ENCODE measurements around the gene MEDAG.

Gene MEDAG

GRCh38 chr13:30933354-30933670, 27.2 kb downstream of the MEDAG start:
- no peak overlapping the region for H3K9ac ChIP-seq (ENCODE audit: low read length)

GRCh38 chr13:30934381-30934780, 28.3 kb downstream of the MEDAG start:
- no peak overlapping the region for H3K23ac ChIP-seq (ENCODE audit: low read length)
- WGBS (ENCODE audit: extremely low coverage, insufficient coverage, low lambda C conversion rate) = no CpG with 5 or more reads among the region's 6 CpGs
- H3K4ac ChIP-seq (ENCODE audit: low read depth, low read length) = no peak overlapping the region
- no peak overlapping the region for H3K56ac ChIP-seq (ENCODE audit: low read length)
- no peak overlapping the region for H3K27ac ChIP-seq (ENCODE audit: low read depth, low read length)
- H4K5ac ChIP-seq (ENCODE audit: low read length) = no peak overlapping the region
- no peak overlapping the region for H3K4me2 ChIP-seq (ENCODE audit: low read length)
- H3K9ac ChIP-seq (ENCODE audit: low read length) = no peak overlapping the region
- no peaks in the 10 kb centered on the region for H3K36me3 ChIP-seq (ENCODE audit: control insufficient read depth, insufficient read depth, low read length)
- H3K79me1 ChIP-seq (ENCODE audit: low read length) = no peaks in the 10 kb centered on the region
- no peak overlapping the region for H2BK5ac ChIP-seq (ENCODE audit: low read length)
- no peak overlapping the region for H2BK120ac ChIP-seq (ENCODE audit: low read depth, low read length)
- H3K4me1 ChIP-seq (ENCODE audit: control insufficient read depth, low read depth, low read length) = peaks cover 3% of the 10 kb centered on the region
- no peaks in the 10 kb centered on the region for H3K79me2 ChIP-seq (ENCODE audit: control insufficient read depth, insufficient read depth, low read length)
- H3K18ac ChIP-seq (ENCODE audit: low read length) = no peak overlapping the region
- no peak overlapping the region for H2AK5ac ChIP-seq (ENCODE audit: low read length)
- H2BK15ac ChIP-seq (replicated peaks; ENCODE audit: low read depth) = no peak overlapping the region
- DNase-seq = peak; percentile 79
- no peak overlapping the region for H3K4me3 ChIP-seq (ENCODE audit: low read length)
- no peak overlapping the region for H4K8ac ChIP-seq (ENCODE audit: low read depth, low read length)
- no peaks in the 10 kb centered on the region for H3K27me3 ChIP-seq (ENCODE audit: insufficient read depth, low read length, poor library complexity)

More at GRCh38 chr13:30933354-30933670, 27.2 kb downstream of the MEDAG start:
- Histone ChIP-seq H3K56ac (ENCODE audit: low read length) (no peak overlapping the region), H3K4me2 (ENCODE audit: low read length) (no peak overlapping the region), H3K79me2 (ENCODE audit: control insufficient read depth, insufficient read depth, low read length) (no peaks in the 10 kb centered on the region), H3K4me3 (ENCODE audit: low read length) (no peak overlapping the region), H2BK15ac (replicated peaks; ENCODE audit: low read depth) (no peak overlapping the region), H3K27me3 (ENCODE audit: insufficient read depth, low read length, poor library complexity) (no peaks in the 10 kb centered on the region), H3K27ac (ENCODE audit: low read depth, low read length) (no peak overlapping the region), H2BK120ac (ENCODE audit: low read depth, low read length) (no peak overlapping the region), H2BK5ac (ENCODE audit: low read length) (no peak overlapping the region), H3K23ac (ENCODE audit: low read length) (no peak overlapping the region), H3K79me1 (ENCODE audit: low read length) (no peaks in the 10 kb centered on the region), H3K18ac (ENCODE audit: low read length) (no peak overlapping the region), H2AK5ac (ENCODE audit: low read length) (no peak overlapping the region), H4K8ac (ENCODE audit: low read depth, low read length) (no peak overlapping the region), H3K36me3 (ENCODE audit: control insufficient read depth, insufficient read depth, low read length) (no peaks in the 10 kb centered on the region), H3K4me1 (ENCODE audit: control insufficient read depth, low read depth, low read length) (peaks cover 3% of the 10 kb centered on the region), H4K5ac (ENCODE audit: low read length) (no peak overlapping the region), H3K4ac (ENCODE audit: low read depth, low read length) (no peak overlapping the region)
- no CpG with 5 or more reads among the region's 3 CpGs for WGBS (ENCODE audit: extremely low coverage, insufficient coverage, low lambda C conversion rate)
- no peak for DNase-seq

GRCh38 chr13:30934803-30935202, 28.7 kb downstream of the MEDAG start:
- Histone ChIP-seq H2BK5ac (ENCODE audit: low read length) (no peak overlapping the region), H3K18ac (ENCODE audit: low read length) (no peak overlapping the region), H3K9ac (ENCODE audit: low read length) (no peak overlapping the region), H4K8ac (ENCODE audit: low read depth, low read length) (no peak overlapping the region), H3K36me3 (ENCODE audit: control insufficient read depth, insufficient read depth, low read length) (no peaks in the 10 kb centered on the region), H2BK120ac (ENCODE audit: low read depth, low read length) (no peak overlapping the region), H3K27ac (ENCODE audit: low read depth, low read length) (no peak overlapping the region), H4K5ac (ENCODE audit: low read length) (no peak overlapping the region), H3K4ac (ENCODE audit: low read depth, low read length) (no peak overlapping the region), H3K79me2 (ENCODE audit: control insufficient read depth, insufficient read depth, low read length) (no peaks in the 10 kb centered on the region), H3K56ac (ENCODE audit: low read length) (no peak overlapping the region), H2BK15ac (replicated peaks; ENCODE audit: low read depth) (no peak overlapping the region), H3K27me3 (ENCODE audit: insufficient read depth, low read length, poor library complexity) (no peaks in the 10 kb centered on the region), H3K4me2 (ENCODE audit: low read length) (no peak overlapping the region), H3K4me1 (ENCODE audit: control insufficient read depth, low read depth, low read length) (peaks cover 3% of the 10 kb centered on the region), H2AK5ac (ENCODE audit: low read length) (no peak overlapping the region), H3K79me1 (ENCODE audit: low read length) (no peaks in the 10 kb centered on the region), H3K4me3 (ENCODE audit: low read length) (no peak overlapping the region), H3K23ac (ENCODE audit: low read length) (no peak overlapping the region)
- DNase-seq = no peak
- WGBS (ENCODE audit: extremely low coverage, insufficient coverage, low lambda C conversion rate) = no CpG with 5 or more reads among the region's 3 CpGs

GRCh38 chr13:30936971-30937370, 30.9 kb downstream of the MEDAG start:
- no peak overlapping the region for H2BK15ac ChIP-seq (replicated peaks; ENCODE audit: low read depth)
- no peaks in the 10 kb centered on the region for H3K36me3 ChIP-seq (ENCODE audit: control insufficient read depth, insufficient read depth, low read length)
- no peaks in the 10 kb centered on the region for H3K79me1 ChIP-seq (ENCODE audit: low read length)
- H4K8ac ChIP-seq (ENCODE audit: low read depth, low read length) = no peak overlapping the region
- no peak overlapping the region for H2BK5ac ChIP-seq (ENCODE audit: low read length)
- no peak overlapping the region for H3K4me3 ChIP-seq (ENCODE audit: low read length)
- no peak overlapping the region for H3K56ac ChIP-seq (ENCODE audit: low read length)
- no CpG with 5 or more reads among the region's 4 CpGs for WGBS (ENCODE audit: extremely low coverage, insufficient coverage, low lambda C conversion rate)
- no peak overlapping the region for H3K27ac ChIP-seq (ENCODE audit: low read depth, low read length)
- no peak overlapping the region for H2BK120ac ChIP-seq (ENCODE audit: low read depth, low read length)
- no peak overlapping the region for H2AK5ac ChIP-seq (ENCODE audit: low read length)
- no peaks in the 10 kb centered on the region for H3K79me2 ChIP-seq (ENCODE audit: control insufficient read depth, insufficient read depth, low read length)
- no peak overlapping the region for H3K4me2 ChIP-seq (ENCODE audit: low read length)
- H3K4ac ChIP-seq (ENCODE audit: low read depth, low read length) = no peak overlapping the region
- no peak overlapping the region for H3K23ac ChIP-seq (ENCODE audit: low read length)
- peaks cover 3% of the 10 kb centered on the region for H3K4me1 ChIP-seq (ENCODE audit: control insufficient read depth, low read depth, low read length)
- no peaks in the 10 kb centered on the region for H3K27me3 ChIP-seq (ENCODE audit: insufficient read depth, low read length, poor library complexity)
- no peak for DNase-seq
- no peak overlapping the region for H3K18ac ChIP-seq (ENCODE audit: low read length)
- H3K9ac ChIP-seq (ENCODE audit: low read length) = no peak overlapping the region
- H4K5ac ChIP-seq (ENCODE audit: low read length) = no peak overlapping the region

- Histone ChIP-seq H3K4ac (ENCODE audit: low read depth, low read length) (no peak overlapping the region), H3K23ac (ENCODE audit: low read length) (no peak overlapping the region), H3K56ac (ENCODE audit: low read length) (no peak overlapping the region), H3K27me3 (ENCODE audit: insufficient read depth, low read length, poor library complexity) (no peaks in the 10 kb centered on the region), H3K18ac (ENCODE audit: low read length) (no peak overlapping the region), H2BK5ac (ENCODE audit: low read length) (no peak overlapping the region), H3K27ac (ENCODE audit: low read depth, low read length) (no peak overlapping the region), H3K9ac (ENCODE audit: low read length) (no peak overlapping the region), H3K79me1 (ENCODE audit: low read length) (no peaks in the 10 kb centered on the region), H3K36me3 (ENCODE audit: control insufficient read depth, insufficient read depth, low read length) (no peaks in the 10 kb centered on the region), H4K5ac (ENCODE audit: low read length) (no peak overlapping the region), H3K4me2 (ENCODE audit: low read length) (no peak overlapping the region), H2BK120ac (ENCODE audit: low read depth, low read length) (no peak overlapping the region), H2BK15ac (replicated peaks; ENCODE audit: low read depth) (no peak overlapping the region), H3K4me1 (ENCODE audit: control insufficient read depth, low read depth, low read length) (no peaks in the 10 kb centered on the region), H2AK5ac (ENCODE audit: low read length) (no peak overlapping the region), H3K79me2 (ENCODE audit: control insufficient read depth, insufficient read depth, low read length) (no peaks in the 10 kb centered on the region), H4K8ac (ENCODE audit: low read depth, low read length) (no peak overlapping the region), H3K4me3 (ENCODE audit: low read length) (no peak overlapping the region)
- no peak for DNase-seq
- no CpG with 5 or more reads among the region's 3 CpGs for WGBS (ENCODE audit: extremely low coverage, insufficient coverage, low lambda C conversion rate)
Observed at GRCh38 chr13:30943881-30944280, 37.8 kb downstream of the MEDAG start.

GRCh38 chr13:30957258-30957943, 51.3 kb downstream of the MEDAG start:
- Histone ChIP-seq H3K79me1 (ENCODE audit: low read length) (no peaks in the 10 kb centered on the region), H3K56ac (ENCODE audit: low read length) (no peak overlapping the region), H3K27ac (ENCODE audit: low read depth, low read length) (no peak overlapping the region), H2BK15ac (replicated peaks; ENCODE audit: low read depth) (no peak overlapping the region), H3K27me3 (ENCODE audit: insufficient read depth, low read length, poor library complexity) (no peaks in the 10 kb centered on the region), H4K8ac (ENCODE audit: low read depth, low read length) (no peak overlapping the region), H3K79me2 (ENCODE audit: control insufficient read depth, insufficient read depth, low read length) (no peaks in the 10 kb centered on the region), H2BK120ac (ENCODE audit: low read depth, low read length) (no peak overlapping the region), H4K5ac (ENCODE audit: low read length) (no peak overlapping the region), H3K18ac (ENCODE audit: low read length) (no peak overlapping the region), H3K23ac (ENCODE audit: low read length) (no peak overlapping the region), H3K9ac (ENCODE audit: low read length) (no peak overlapping the region), H3K4ac (ENCODE audit: low read depth, low read length) (no peak overlapping the region), H2BK5ac (ENCODE audit: low read length) (no peak overlapping the region), H2AK5ac (ENCODE audit: low read length) (no peak overlapping the region), H3K4me1 (ENCODE audit: control insufficient read depth, low read depth, low read length) (no peaks in the 10 kb centered on the region), H3K36me3 (ENCODE audit: control insufficient read depth, insufficient read depth, low read length) (no peaks in the 10 kb centered on the region), H3K4me2 (ENCODE audit: low read length) (no peak overlapping the region), H3K4me3 (ENCODE audit: low read length) (no peak overlapping the region)
- no CpG with 5 or more reads among the region's 5 CpGs for WGBS (ENCODE audit: extremely low coverage, insufficient coverage, low lambda C conversion rate)
- DNase-seq = no peak
